Fibroblast of villous mesenchyme (primary cell): ENCODE measurements around the gene TRIOBP. TPM values are rescaled to one million over a fixed set of nuclear protein-coding genes. Genes with fewer than 3 reads are reported as not detected.

Source experiments
- DNase-seq: peaks from one replicate; pipeline ENCODE4 v3.0.0-alpha.2; 2010; ENCODE audit warnings: low read depth
- H3K4me3 ChIP-seq: 2 replicates; pipeline ENCODE4 v1.5.1; 2011; ENCODE audit warnings: low read depth, mild to moderate bottlenecking, low read length
- total RNA-seq: library from RNA; depleted of rRNA; stranded (reverse); fragments of >200 nt; gene quantifications from 2 replicates; pipeline ENCODE4 v1.2.3, GENCODE V29; 2012
- TF ChIP-seq, protein P1 (sequence below): IDR thresholded peaks from 2 replicates; pipeline ENCODE4 v1.5.1; 2012; ENCODE audit warnings: low read depth, mild to moderate bottlenecking, low read length; ENCODE audit not compliant: insufficient read depth

The TRIOBP gene
- total RNA-seq, 1 donor = 121 TPM

GRCh38 chr22:37661160-37661924 is 35.5 kb upstream of the TRIOBP start:
- TF ChIP-seq, protein P1, sequence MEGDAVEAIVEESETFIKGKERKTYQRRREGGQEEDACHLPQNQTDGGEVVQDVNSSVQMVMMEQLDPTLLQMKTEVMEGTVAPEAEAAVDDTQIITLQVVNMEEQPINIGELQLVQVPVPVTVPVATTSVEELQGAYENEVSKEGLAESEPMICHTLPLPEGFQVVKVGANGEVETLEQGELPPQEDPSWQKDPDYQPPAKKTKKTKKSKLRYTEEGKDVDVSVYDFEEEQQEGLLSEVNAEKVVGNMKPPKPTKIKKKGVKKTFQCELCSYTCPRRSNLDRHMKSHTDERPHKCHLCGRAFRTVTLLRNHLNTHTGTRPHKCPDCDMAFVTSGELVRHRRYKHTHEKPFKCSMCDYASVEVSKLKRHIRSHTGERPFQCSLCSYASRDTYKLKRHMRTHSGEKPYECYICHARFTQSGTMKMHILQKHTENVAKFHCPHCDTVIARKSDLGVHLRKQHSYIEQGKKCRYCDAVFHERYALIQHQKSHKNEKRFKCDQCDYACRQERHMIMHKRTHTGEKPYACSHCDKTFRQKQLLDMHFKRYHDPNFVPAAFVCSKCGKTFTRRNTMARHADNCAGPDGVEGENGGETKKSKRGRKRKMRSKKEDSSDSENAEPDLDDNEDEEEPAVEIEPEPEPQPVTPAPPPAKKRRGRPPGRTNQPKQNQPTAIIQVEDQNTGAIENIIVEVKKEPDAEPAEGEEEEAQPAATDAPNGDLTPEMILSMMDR = peak; percentile 70
- peak; percentile 87 for DNase-seq
- H3K4me3 ChIP-seq = no peak overlapping the region

- TF ChIP-seq, protein P1 = no peak
- DNase-seq = no peak
- H3K4me3 ChIP-seq = no peak overlapping the region
These were observed 34.8 kb upstream of the TRIOBP start for GRCh38 chr22:37662039-37662438.

DNA sequence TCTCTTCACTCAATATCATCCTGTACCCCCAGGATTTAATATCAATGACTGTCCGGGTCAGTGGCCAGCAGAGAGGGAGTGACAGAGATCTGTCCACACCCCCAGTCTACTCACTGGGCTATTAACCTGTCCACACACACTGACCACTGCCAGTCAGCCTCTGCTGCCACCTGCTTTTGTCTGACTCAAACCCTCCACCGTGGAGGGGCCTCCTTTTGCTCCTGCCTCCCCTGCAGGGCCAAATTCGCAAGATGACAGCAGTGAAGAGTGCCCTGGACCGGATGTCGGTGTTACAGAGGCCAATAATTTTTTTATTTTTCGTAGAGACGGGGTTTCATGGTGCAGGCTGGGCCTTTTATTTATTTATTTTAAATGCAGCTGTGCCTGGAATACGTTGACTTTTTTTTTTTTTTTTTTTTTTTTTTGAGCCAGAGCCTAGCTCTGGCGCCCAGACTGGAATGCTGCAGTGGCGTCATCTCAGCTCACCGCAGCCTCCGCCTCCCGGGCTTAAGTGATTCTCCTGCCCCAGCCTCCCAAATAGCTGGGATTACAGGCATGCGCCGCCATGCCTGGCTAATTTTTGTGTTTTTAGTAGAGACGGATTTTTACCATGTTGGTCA is 33.2 kb upstream of the TRIOBP start:
- peak; percentile 82 for DNase-seq
- TF ChIP-seq, protein P1 = no peak
- no peak overlapping the region for H3K4me3 ChIP-seq

- DNase-seq = no peak
- TF ChIP-seq, protein P1 = no peak
- no peak overlapping the region for H3K4me3 ChIP-seq
These were observed 32.4 kb upstream of the TRIOBP start for GRCh38 chr22:37664249-37665101.

GRCh38 chr22:37665487-37665886 is 31.4 kb upstream of the TRIOBP start:
- no peak overlapping the region for H3K4me3 ChIP-seq
- DNase-seq = no peak
- TF ChIP-seq, protein P1 = no peak

DNA sequence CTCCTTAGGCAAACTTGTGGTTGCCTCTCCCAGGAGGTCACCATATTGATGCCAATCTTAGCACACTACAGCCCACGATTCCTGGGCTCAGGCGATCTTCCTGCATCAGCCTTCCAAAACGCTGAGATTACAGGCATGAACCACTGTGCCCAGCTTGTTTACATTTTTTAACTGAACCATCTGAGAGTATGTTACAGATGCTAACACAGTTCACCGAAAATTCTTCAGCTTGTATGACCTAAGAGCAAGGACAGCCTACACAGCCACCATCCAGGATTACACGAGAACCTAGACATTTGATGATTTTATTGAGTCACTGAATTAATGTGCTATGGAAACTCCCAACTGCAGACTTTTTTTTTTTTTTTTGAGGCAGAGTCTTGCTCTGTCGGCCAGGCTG is 27.3 kb upstream of the TRIOBP start:
- TF ChIP-seq, protein P1 = no peak
- no peak overlapping the region for H3K4me3 ChIP-seq
- DNase-seq = peak; percentile 73
